Measurements from ENCODE around the gene FRMD1.

GRCh38 chr6:168030218-168030746 is 48.7 kb downstream of the FRMD1 start:
- TF ChIP-seq CTCF (IDR thresholded peaks at IDR 0.05), result no peak
- no peak for TF ChIP-seq EZH2 (IDR thresholded peaks at IDR 0.05; ENCODE audit: borderline replicate concordance, insufficient read depth, low read depth, low read length, poor library complexity, severe bottlenecking)
